OCI-LY3 (cell line): ENCODE measurements around the gene IL10.

Source experiments
- CTCF ChIP-seq: fragments of 200-600, 300-600 bp; sonication (generic); IDR thresholded peaks from 2 replicates; pipeline ENCODE4 v1.5.1; 2014; ENCODE audit warnings: antibody characterized with exemption, low read length, low read depth
- EZH2phosphoT487 ChIP-seq: fragments of 200-600 bp; shearing (Covaris generic); IDR thresholded peaks from 2 replicates; pipeline ENCODE4 v1.6.1; 2018; ENCODE audit warnings: antibody characterized with exemption, mixed run types, low read depth

GRCh38 chr1:206808615-206809014 is 36.3 kb upstream of the IL10 start:
- TF ChIP-seq CTCF (peak; percentile 92), EZH2phosphoT487 (no peak)
